ENCODE data around the gene PCBP3. TPM values are rescaled to one million over a fixed set of nuclear protein-coding genes. Genes with fewer than 3 reads are reported as not detected.

The PCBP3 gene
- total RNA-seq, 4 donors from 2014 or later: 0.13 to 0.26 TPM; not detected in 2

DNA sequence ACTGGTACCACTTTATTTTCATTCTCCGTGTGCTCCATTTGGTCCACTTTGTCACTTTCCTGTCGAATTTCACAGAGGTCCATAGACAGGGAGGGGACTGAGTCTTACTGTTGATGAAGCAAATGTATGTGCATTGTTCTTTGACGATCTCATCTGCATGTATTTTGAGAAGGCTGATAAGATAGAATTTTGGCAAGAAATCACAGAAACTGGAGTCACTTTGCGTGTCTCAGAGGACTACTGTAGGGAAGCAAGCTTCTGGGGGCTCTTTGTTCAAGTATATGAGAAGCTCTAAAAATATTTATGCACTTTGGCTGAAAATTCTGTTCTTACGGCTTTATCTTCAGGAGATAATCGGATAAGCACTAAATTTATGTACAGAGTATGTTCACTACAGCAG is 78.1 kb downstream of the PCBP3 start:
- ATAC-seq: no peak
- H3K4me1 ChIP-seq: no peaks in the 10 kb centered on the region
- no peak overlapping the region for H3K27ac ChIP-seq
- H3K9me3 ChIP-seq: no peaks in the 10 kb centered on the region
- in situ Hi-C loops (cut with MboI; ENCODE audit: low sequenced_read_pairs in 4 of 4) (no loop called here), intact Hi-C loops (cut with DNase I; ENCODE audit: low total_unique reads) (no loop called here)
- H3K36me3 ChIP-seq: no peaks in the 10 kb centered on the region
- no peak for DNase-seq
- no peaks in the 10 kb centered on the region for H3K27me3 ChIP-seq
- TF ChIP-seq POLR2A (IDR thresholded peaks at IDR 0.05): no peak
- TF ChIP-seq, protein P1, sequence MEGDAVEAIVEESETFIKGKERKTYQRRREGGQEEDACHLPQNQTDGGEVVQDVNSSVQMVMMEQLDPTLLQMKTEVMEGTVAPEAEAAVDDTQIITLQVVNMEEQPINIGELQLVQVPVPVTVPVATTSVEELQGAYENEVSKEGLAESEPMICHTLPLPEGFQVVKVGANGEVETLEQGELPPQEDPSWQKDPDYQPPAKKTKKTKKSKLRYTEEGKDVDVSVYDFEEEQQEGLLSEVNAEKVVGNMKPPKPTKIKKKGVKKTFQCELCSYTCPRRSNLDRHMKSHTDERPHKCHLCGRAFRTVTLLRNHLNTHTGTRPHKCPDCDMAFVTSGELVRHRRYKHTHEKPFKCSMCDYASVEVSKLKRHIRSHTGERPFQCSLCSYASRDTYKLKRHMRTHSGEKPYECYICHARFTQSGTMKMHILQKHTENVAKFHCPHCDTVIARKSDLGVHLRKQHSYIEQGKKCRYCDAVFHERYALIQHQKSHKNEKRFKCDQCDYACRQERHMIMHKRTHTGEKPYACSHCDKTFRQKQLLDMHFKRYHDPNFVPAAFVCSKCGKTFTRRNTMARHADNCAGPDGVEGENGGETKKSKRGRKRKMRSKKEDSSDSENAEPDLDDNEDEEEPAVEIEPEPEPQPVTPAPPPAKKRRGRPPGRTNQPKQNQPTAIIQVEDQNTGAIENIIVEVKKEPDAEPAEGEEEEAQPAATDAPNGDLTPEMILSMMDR (IDR thresholded peaks at IDR 0.05 in 4 of 5, conservative IDR thresholded peaks at IDR 0.05 in 1 of 5): no peak
- no peak overlapping the region for H3K4me3 ChIP-seq

DNA sequence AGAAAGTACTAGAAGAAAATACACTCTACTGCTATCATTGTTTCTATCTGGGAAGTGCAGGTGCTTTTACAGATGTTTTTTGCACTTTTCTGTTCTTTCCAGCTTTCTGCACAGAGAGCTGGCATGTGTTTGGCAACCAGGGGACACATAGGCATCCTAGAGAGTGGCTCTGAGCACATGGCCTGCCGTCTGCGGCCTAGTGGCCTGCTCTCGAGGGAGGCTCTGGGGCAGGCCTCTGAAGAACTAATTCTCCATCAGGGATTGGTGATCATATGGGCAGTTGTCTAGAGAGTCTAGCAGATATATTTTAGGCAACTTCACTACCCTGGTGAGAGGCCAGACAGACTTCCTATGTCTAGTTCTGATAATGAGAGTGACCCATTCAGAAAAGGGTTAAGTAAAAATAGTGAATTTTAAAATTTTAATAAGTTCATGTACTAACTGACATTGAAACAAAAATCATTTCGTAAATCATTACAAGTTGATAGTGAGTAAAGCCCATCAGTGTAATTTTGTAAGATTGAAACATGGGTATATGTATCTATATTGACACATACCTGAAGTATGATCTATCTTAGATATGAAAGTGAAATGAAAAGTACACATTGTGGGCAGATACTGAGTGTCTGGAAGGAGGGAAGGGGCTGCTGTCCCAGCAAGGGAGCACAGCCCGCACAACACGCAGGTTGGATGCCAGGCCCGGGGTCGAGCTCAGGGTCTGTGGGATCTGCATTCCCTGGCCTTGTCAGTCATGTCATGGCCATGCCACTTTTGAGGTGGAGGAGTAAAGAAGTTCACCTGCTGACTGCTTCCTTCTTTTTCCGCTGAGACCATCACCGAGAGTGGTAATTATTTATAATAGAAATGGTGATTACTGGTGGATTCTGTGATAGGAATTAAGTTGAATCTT is 79.8 kb downstream of the PCBP3 start:
- intact Hi-C loops (cut with DNase I; ENCODE audit: low total_unique reads) (no loop called here), in situ Hi-C loops (cut with MboI; ENCODE audit: low sequenced_read_pairs in 4 of 4) (no loop called here)
- ATAC-seq (no peak), DNase-seq (no peak)
- Histone ChIP-seq H3K27ac (no peak overlapping the region), H3K27me3 (no peaks in the 10 kb centered on the region), H3K4me3 (no peak overlapping the region), H3K4me1 (no peaks in the 10 kb centered on the region), H3K9me3 (no peaks in the 10 kb centered on the region), H3K36me3 (no peaks in the 10 kb centered on the region)
- TF ChIP-seq, protein P1 (IDR thresholded peaks at IDR 0.05 in 4 of 5, conservative IDR thresholded peaks at IDR 0.05 in 1 of 5): no peak

DNA sequence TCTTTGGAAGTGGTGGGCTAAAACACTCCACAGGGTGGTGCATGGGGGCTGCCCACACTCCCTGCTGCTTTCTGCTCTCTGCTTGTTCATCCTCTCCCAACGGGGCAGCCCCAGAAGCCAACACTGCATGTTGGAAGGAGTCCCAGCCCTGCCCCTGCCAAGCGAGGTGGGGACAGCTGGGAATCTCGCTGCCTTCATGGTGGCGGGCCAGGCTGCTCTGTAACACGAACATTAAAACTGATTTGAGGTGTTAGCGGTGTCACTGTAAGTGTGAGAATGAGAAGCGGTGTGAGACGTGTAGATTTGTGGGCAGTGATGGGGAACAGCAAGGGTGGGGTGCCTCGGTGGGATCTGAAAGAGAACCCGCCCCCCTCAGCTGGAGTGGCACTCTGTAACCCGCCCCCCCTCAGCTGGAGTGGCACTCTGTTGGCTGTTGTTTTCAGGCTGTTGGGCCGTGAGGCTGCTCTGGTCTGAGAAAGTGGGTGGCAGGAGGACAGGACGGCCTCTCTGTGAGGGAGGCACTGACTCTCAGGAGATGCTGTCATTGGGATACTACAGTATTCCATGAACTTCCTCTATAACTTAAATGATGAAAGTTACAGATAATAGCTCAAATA is 80.9 kb downstream of the PCBP3 start:
- intact Hi-C loops (cut with DNase I; ENCODE audit: low total_unique reads): no loop called here
- H3K4me3 ChIP-seq: no peak overlapping the region

DNA sequence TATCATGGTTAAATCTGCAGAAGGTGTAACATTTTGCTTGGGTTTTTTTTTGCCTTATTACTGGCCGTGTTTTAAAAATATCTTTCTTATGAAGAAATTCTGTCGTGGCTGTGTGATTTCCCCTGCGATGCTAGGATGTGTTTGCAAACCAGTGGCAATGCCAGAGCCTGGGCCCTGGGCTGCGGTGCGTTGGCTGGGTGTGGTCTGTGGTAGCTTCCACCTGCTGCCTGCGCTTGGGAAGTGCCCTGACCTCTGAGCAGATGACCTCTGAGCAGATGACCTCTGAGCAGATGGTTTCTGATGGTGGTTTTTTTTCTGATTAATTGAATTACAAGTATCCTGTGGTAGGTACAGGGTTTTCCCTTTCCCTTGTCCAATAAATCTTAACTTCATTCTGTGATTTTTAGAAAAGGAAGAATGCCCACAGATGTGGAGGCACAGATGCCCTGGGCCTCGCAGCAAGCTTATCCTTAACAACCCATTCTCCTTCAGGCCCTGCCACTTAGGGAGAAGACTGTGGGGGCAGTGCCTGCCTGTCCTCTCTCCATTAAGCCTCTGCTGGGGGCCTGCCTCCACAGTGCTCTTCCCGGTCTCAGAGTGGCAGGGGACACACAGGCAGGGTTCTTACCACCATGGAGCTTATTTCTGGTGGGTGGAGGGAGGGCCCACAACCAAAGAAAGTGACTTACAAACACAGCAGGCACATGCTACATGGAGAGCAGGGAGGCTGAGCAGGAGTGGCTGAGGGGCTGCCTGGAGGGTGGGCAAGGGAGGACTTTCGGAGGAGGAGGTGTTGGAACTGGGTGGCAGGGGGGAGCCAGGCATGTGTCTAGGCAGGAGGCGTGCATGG is 81.7 kb downstream of the PCBP3 start:
- in situ Hi-C loops (cut with MboI; ENCODE audit: low sequenced_read_pairs in 4 of 4) (no loop called here), intact Hi-C loops (cut with DNase I; ENCODE audit: low total_unique reads) (no loop called here)
- no peak for DNase-seq
- H3K27me3 ChIP-seq: no peaks in the 10 kb centered on the region
- H3K27ac ChIP-seq: no peak overlapping the region
- no peak overlapping the region for H3K4me3 ChIP-seq
- no peaks in the 10 kb centered on the region for H3K9me3 ChIP-seq
- no peak for TF ChIP-seq POLR2A (IDR thresholded peaks at IDR 0.05)
- TF ChIP-seq, protein P1 (IDR thresholded peaks at IDR 0.05 in 4 of 5, conservative IDR thresholded peaks at IDR 0.05 in 1 of 5): no peak
- no peaks in the 10 kb centered on the region for H3K36me3 ChIP-seq
- no peak for ATAC-seq
- no peaks in the 10 kb centered on the region for H3K4me1 ChIP-seq

More for the DNA sequence above, 80.9 kb downstream of the PCBP3 start:
- Histone ChIP-seq H3K9me3 (no peaks in the 10 kb centered on the region), H3K27me3 (no peaks in the 10 kb centered on the region), H3K4me1 (no peaks in the 10 kb centered on the region), H3K27ac (no peak overlapping the region), H3K36me3 (no peaks in the 10 kb centered on the region)
- in situ Hi-C loops (cut with MboI; ENCODE audit: low sequenced_read_pairs in 4 of 4): no loop called here
- ATAC-seq: no peak
- TF ChIP-seq, protein P1 (IDR thresholded peaks at IDR 0.05 in 4 of 5, conservative IDR thresholded peaks at IDR 0.05 in 1 of 5): no peak
- TF ChIP-seq POLR2A (IDR thresholded peaks at IDR 0.05): no peak
- no peak for DNase-seq

Data from gastrocnemius medialis (tissue), 4 donors.